Panc1 (cell line): Measurements from ENCODE around the gene DEXI.

Source experiments
- POLR2AphosphoS5 ChIP-seq: IDR thresholded peaks from 2 replicates; pipeline ENCODE4 v1.6.1; 2012; ENCODE audit warnings: mild to moderate bottlenecking, low read depth, low read length, moderate library complexity
- SIN3A ChIP-seq: IDR thresholded peaks from 2 replicates; pipeline ENCODE4 v1.6.1; 2012; ENCODE audit warnings: low read depth, mild to moderate bottlenecking, low read length, moderate library complexity, borderline replicate concordance; ENCODE audit not compliant: insufficient read depth
- TF ChIP-seq, protein P1 (sequence below): fragments of 450-650 bp; IDR thresholded peaks from 2 replicates; pipeline ENCODE4 v1.5.1; 2017; ENCODE audit warnings: mild to moderate bottlenecking
- TF ChIP-seq, protein P2 (sequence below), 2 experiments: IDR thresholded peaks; 2 replicates each; pipeline ENCODE4 v1.6.1; 2011 to 2012; ENCODE audit warnings: low read depth in 2 of 2, control low read depth in 1 of 2, low read length in 1 of 2, mild to moderate bottlenecking in 1 of 2, moderate library complexity in 1 of 2; ENCODE audit not compliant: insufficient read depth in 1 of 2

DNA sequence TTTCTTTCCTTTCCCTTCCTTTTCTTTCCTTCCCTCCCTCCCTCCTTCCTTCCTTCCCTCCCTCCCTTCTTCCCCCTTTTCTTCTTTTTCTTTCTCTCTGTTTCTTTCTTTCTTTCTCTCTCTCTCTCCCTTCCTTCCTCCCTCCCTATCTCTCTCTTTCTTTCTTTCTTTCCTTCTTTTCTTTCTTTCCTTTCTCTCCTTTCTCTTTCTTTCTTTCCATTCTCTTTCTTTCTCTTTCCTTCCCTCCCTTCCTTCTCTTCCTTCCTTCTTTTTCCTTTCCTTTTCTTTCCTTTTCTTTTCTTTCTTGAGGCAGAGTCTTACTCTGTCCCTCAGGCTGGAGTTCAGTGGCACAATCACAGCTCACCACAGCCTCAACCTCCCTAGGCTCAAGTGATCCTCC is 31.0 kb downstream of the DEXI start:
- TF ChIP-seq, protein P1, sequence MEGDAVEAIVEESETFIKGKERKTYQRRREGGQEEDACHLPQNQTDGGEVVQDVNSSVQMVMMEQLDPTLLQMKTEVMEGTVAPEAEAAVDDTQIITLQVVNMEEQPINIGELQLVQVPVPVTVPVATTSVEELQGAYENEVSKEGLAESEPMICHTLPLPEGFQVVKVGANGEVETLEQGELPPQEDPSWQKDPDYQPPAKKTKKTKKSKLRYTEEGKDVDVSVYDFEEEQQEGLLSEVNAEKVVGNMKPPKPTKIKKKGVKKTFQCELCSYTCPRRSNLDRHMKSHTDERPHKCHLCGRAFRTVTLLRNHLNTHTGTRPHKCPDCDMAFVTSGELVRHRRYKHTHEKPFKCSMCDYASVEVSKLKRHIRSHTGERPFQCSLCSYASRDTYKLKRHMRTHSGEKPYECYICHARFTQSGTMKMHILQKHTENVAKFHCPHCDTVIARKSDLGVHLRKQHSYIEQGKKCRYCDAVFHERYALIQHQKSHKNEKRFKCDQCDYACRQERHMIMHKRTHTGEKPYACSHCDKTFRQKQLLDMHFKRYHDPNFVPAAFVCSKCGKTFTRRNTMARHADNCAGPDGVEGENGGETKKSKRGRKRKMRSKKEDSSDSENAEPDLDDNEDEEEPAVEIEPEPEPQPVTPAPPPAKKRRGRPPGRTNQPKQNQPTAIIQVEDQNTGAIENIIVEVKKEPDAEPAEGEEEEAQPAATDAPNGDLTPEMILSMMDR, result no peak
- TF ChIP-seq POLR2AphosphoS5, result no peak
- TF ChIP-seq, protein P2, sequence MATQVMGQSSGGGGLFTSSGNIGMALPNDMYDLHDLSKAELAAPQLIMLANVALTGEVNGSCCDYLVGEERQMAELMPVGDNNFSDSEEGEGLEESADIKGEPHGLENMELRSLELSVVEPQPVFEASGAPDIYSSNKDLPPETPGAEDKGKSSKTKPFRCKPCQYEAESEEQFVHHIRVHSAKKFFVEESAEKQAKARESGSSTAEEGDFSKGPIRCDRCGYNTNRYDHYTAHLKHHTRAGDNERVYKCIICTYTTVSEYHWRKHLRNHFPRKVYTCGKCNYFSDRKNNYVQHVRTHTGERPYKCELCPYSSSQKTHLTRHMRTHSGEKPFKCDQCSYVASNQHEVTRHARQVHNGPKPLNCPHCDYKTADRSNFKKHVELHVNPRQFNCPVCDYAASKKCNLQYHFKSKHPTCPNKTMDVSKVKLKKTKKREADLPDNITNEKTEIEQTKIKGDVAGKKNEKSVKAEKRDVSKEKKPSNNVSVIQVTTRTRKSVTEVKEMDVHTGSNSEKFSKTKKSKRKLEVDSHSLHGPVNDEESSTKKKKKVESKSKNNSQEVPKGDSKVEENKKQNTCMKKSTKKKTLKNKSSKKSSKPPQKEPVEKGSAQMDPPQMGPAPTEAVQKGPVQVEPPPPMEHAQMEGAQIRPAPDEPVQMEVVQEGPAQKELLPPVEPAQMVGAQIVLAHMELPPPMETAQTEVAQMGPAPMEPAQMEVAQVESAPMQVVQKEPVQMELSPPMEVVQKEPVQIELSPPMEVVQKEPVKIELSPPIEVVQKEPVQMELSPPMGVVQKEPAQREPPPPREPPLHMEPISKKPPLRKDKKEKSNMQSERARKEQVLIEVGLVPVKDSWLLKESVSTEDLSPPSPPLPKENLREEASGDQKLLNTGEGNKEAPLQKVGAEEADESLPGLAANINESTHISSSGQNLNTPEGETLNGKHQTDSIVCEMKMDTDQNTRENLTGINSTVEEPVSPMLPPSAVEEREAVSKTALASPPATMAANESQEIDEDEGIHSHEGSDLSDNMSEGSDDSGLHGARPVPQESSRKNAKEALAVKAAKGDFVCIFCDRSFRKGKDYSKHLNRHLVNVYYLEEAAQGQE (IDR thresholded peaks at IDR 0.05; ENCODE audit: insufficient read depth in 1 of 2, low read depth in 2 of 2, low read length in 1 of 2), result no peak
- no peak for TF ChIP-seq SIN3A
